AML-193 (cell line): Measurements from ENCODE around the gene CPSF4L.
"Not testable (repeated sequence)": the region's sequence is repeated elsewhere in the genome, so short reads cannot be mapped to it uniquely, and the experiment has no call there.

Experiments used
- DNase-seq, 2 experiments: peaks; one replicate each; lab custom pipeline; 2025; lab: John Stamatoyannopoulos, UW

The CPSF4L gene

GRCh38 chr17:73268582-73269328 lies 7.1 kb upstream of the CPSF4L start:
- no peak for DNase-seq

GRCh38 chr17:73267648-73268537 lies 6.2 kb upstream of the CPSF4L start:
- no peak for DNase-seq

GRCh38 chr17:73266796-73267195 lies 5.1 kb upstream of the CPSF4L start:
- no peak for DNase-seq

GRCh38 chr17:73265646-73266640 lies 4.3 kb upstream of the CPSF4L start:
- no peak for DNase-seq

GRCh38 chr17:73264448-73264847 lies 2.8 kb upstream of the CPSF4L start:
- DNase-seq: not testable (repeated sequence)

GRCh38 chr17:73262676-73263642 lies 1.3 kb upstream of the CPSF4L start:
- no peak for DNase-seq

GRCh38 chr17:73261952-73262675 lies 434 bp upstream of the CPSF4L start:
- no peak for DNase-seq

GRCh38 chr17:73257516-73257915 lies 4.2 kb downstream of the CPSF4L start:
- no peak for DNase-seq

GRCh38 chr17:73256220-73256619 lies 5.5 kb downstream of the CPSF4L start:
- no peak for DNase-seq

- peak; percentile 35 to 45 for DNase-seq
Observed at GRCh38 chr17:73255671-73256181, 6.0 kb downstream of the CPSF4L start.

- DNase-seq: no peak
Observed at GRCh38 chr17:73251871-73252270, 9.8 kb downstream of the CPSF4L start.

GRCh38 chr17:73250851-73251640 lies 10.6 kb downstream of the CPSF4L start:
- no peak for DNase-seq

GRCh38 chr17:73249700-73250099 lies 12.0 kb downstream of the CPSF4L start:
- DNase-seq: no peak

GRCh38 chr17:73248532-73248931 lies 13.1 kb downstream of the CPSF4L start:
- DNase-seq: no peak

- DNase-seq: no peak
Observed at GRCh38 chr17:73247726-73248125, 14.0 kb downstream of the CPSF4L start.

- DNase-seq: no peak
Observed at GRCh38 chr17:73240561-73240960, 21.1 kb downstream of the CPSF4L start.

- no peak for DNase-seq
Observed at GRCh38 chr17:73237714-73238113, 24.0 kb downstream of the CPSF4L start.

- no peak for DNase-seq
Observed at GRCh38 chr17:73234736-73235135, 26.9 kb downstream of the CPSF4L start.
